Peyer's patch (tissue), 4 donors: ENCODE results near the gene PSMD9. TPM values are rescaled to one million over a fixed set of nuclear protein-coding genes. Genes with fewer than 3 reads are reported as not detected.
A peak's percentile ranks its signal among the peaks of the same experiment; 100 is the strongest.

Experiments
- DNase-seq, 3 donors: peaks; one replicate each; pipeline ENCODE4 v3.0.0-alpha.2; 2017 to 2019
- H3K27ac ChIP-seq, 4 donors: fragments of 200-600 bp; sonication (generic); one replicate each; pipeline ENCODE4 v1.5.1; 2016 to 2019
- H3K27me3 ChIP-seq, 2 donors: fragments of 200-600 bp; sonication (generic); one replicate each; pipeline ENCODE4 v1.5.1; 2019
- H3K36me3 ChIP-seq, 3 donors: fragments of 200-600 bp; sonication (generic); one replicate each; pipeline ENCODE4 v1.5.1; 2016 to 2019
- H3K4me1 ChIP-seq, 4 donors: fragments of 200-600 bp; sonication (generic); one replicate each; pipeline ENCODE4 v1.5.1; 2016 to 2019
- H3K4me3 ChIP-seq, 4 donors: fragments of 200-600 bp; sonication (generic); 1 replicate in 3 of 4; 2 replicates in 1 of 4; pipeline ENCODE4 v1.5.1; 2016 to 2019; ENCODE audit warnings: mild to moderate bottlenecking in 1 of 4
- H3K9me3 ChIP-seq, 4 donors: fragments of 200-600 bp; sonication (generic); one replicate each; pipeline ENCODE4 v1.5.1; 2016 to 2019; ENCODE audit warnings: mild to moderate bottlenecking in 1 of 4
- CTCF ChIP-seq, 6 experiments: fragments of 450-650 bp in 4 of 6; fragments of 200-600 bp in 2 of 6; sonication (generic) in 1 of 6; IDR thresholded peaks; one replicate each; pipeline ENCODE4 v1.5.1; 2017 to 2019; ENCODE audit warnings: antibody characterized with exemption in 6 of 6, mild to moderate bottlenecking in 3 of 6, moderate library complexity in 1 of 6
- POLR2A ChIP-seq, 2 donors: fragments of 450-650 bp; IDR thresholded peaks; one replicate each; pipeline ENCODE4 v1.5.1; 2017; ENCODE audit warnings: antibody characterized with exemption in 2 of 2, mild to moderate bottlenecking in 2 of 2, moderate library complexity in 2 of 2
- total RNA-seq, 4 donors: library from RNA; depleted of rRNA; stranded (reverse); fragments of >200 nt; gene quantifications; one replicate each; pipeline ENCODE4 v1.1.0, GENCODE V29; 2016

PSMD9 gene
- total RNA-seq, 4 donors from 2014 or later = 33.1 to 47.7 (median 37.8) TPM

- TF ChIP-seq CTCF (IDR thresholded peaks at IDR 0.05) (no peak), POLR2A (IDR thresholded peaks at IDR 0.05) (no peak)
- no peak overlapping the region for H3K4me3 ChIP-seq
- H3K4me1 ChIP-seq = no peaks in the 10 kb centered on the region
- no peak for DNase-seq
- H3K9me3 ChIP-seq = no peaks in the 10 kb centered on the region
- H3K27me3 ChIP-seq = no peaks in the 10 kb centered on the region
- no peak overlapping the region for H3K27ac ChIP-seq
- no peaks in the 10 kb centered on the region for H3K36me3 ChIP-seq
These were observed 61.2 kb downstream of the PSMD9 start for GRCh38 chr12:121949648-121950397.

GRCh38 chr12:121953117-121953692 is 64.6 kb downstream of the PSMD9 start:
- DNase-seq = no peak
- Histone ChIP-seq H3K9me3 (no peaks in the 10 kb centered on the region), H3K27me3 (no peaks in the 10 kb centered on the region), H3K27ac (no peak overlapping the region), H3K36me3 (no peaks in the 10 kb centered on the region), H3K4me3 (no peak overlapping the region), H3K4me1 (no peaks in the 10 kb centered on the region)
- TF ChIP-seq POLR2A (IDR thresholded peaks at IDR 0.05) (no peak), CTCF (IDR thresholded peaks at IDR 0.05) (no peak)

GRCh38 chr12:121953695-121954094 is 65.1 kb downstream of the PSMD9 start:
- no peak for DNase-seq
- TF ChIP-seq POLR2A (IDR thresholded peaks at IDR 0.05) = no peak
- TF ChIP-seq CTCF (IDR thresholded peaks at IDR 0.05) = no peak
- Histone ChIP-seq H3K36me3 (no peaks in the 10 kb centered on the region), H3K27me3 (no peaks in the 10 kb centered on the region), H3K4me3 (no peak overlapping the region), H3K27ac (no peak overlapping the region), H3K9me3 (no peaks in the 10 kb centered on the region), H3K4me1 (no peaks in the 10 kb centered on the region)

GRCh38 chr12:121955258-121956237 is 67.0 kb downstream of the PSMD9 start:
- Histone ChIP-seq H3K4me1 (no peaks in the 10 kb centered on the region), H3K4me3 (no peak overlapping the region), H3K27ac (no peak overlapping the region), H3K36me3 (no peaks in the 10 kb centered on the region), H3K9me3 (no peaks in the 10 kb centered on the region), H3K27me3 (no peaks in the 10 kb centered on the region)
- peak; percentile 17 to 43 (median 31) for TF ChIP-seq CTCF (IDR thresholded peaks at IDR 0.05)
- TF ChIP-seq POLR2A (IDR thresholded peaks at IDR 0.05) = no peak
- DNase-seq = no peak

- Histone ChIP-seq H3K9me3 (no peaks in the 10 kb centered on the region), H3K27me3 (no peaks in the 10 kb centered on the region), H3K4me1 (no peaks in the 10 kb centered on the region), H3K4me3 (no peak overlapping the region), H3K36me3 (no peaks in the 10 kb centered on the region), H3K27ac (no peak overlapping the region)
- DNase-seq = no peak
- TF ChIP-seq CTCF (IDR thresholded peaks at IDR 0.05) = no peak
- TF ChIP-seq POLR2A (IDR thresholded peaks at IDR 0.05) = no peak
These were observed 69.4 kb downstream of the PSMD9 start for GRCh38 chr12:121957861-121958515.
